ENCODE measurements around the gene TMEM179.

TMEM179 gene

DNA sequence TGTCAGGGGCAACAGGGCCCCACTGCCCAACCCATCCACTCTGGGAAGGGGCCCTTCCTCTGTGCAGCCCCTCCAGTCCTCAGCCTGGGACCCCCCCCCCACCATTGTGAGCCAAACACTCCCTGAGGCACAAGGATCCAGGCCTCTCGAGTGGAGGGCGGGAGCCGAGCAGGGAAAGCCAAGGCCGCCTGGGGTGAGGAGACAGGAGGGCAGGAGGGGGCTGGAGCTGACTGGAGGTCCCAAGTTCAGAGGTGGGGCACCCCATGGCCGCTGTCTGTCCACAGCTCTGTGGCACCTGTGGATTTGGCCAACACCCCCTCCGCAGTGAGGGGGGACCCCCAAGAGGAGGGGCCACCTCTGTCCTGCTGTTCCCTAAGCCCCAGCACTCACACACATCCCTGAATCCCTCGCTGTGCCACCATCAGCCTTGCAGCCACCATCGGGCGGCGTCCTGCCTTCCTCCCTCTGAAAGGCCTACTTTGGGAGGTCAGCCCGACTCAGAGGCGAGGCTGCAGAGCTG is 50.4 kb downstream of the TMEM179 start:
- no peak for DNase-seq

GRCh38 chr14:104553166-104554087 is 51.1 kb downstream of the TMEM179 start:
- no peak for DNase-seq

DNA sequence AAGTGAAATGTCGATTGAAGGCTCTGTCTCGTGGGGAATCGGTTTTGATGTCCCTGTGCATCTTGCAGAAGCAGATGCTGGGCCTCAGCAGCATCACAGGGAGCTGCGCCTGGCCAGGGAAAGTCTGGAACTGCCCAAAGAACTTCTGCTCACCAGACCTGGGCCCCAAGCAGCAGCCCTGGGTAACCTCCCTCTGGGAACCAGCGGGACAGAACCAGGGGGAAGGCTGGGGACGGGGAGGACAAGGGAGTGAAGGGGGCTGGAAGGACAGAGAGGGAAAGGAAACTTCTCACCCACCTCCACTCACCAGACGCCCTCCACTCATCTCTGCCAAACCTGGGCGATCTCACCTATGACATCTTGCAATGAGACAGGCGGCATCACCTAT is 51.8 kb downstream of the TMEM179 start:
- no peak for DNase-seq

DNA sequence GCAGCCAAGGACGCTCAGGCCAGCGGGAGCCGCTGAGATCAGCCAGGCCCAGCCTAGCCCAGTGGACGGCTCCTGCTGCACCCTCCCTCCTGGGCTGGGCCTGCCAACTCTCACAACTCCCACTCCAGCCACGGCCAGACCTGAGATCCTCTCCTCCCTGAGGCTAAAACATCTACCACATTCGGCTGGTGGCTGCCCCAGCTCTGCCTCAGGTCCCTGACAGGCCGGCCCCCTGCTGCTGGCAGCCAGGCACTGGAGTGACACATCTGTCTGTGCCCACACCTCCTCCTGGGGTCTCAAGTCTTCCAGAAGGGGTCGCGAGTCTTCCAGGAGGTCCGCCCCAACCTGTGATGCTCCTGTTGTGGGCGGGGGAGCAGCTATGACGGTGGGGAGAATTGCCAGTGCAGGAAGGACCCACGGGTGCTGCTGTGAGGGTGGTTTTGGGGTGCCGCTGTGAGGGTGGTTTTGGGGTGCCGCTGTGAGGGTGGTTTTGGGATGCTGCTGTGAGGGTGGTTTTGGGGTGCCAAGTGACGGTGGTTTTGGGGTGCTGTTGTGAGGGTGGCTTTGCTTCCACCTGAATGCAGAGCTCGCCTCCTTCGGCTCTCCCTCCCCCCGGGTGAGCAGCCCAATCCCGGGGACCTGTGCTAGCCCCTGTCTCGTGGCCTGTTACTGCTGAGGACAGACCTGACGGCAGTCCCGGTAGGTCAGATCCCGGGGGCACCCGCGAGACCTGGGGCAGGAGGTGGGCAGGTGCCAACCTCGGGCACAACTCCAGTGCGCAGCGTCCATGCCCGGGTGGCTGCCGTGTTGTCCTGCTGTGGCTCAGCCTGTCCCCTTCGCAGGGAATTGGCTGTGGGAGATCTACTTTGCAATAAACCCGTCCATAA is 52.5 kb downstream of the TMEM179 start:
- DNase-seq = no peak

DNA sequence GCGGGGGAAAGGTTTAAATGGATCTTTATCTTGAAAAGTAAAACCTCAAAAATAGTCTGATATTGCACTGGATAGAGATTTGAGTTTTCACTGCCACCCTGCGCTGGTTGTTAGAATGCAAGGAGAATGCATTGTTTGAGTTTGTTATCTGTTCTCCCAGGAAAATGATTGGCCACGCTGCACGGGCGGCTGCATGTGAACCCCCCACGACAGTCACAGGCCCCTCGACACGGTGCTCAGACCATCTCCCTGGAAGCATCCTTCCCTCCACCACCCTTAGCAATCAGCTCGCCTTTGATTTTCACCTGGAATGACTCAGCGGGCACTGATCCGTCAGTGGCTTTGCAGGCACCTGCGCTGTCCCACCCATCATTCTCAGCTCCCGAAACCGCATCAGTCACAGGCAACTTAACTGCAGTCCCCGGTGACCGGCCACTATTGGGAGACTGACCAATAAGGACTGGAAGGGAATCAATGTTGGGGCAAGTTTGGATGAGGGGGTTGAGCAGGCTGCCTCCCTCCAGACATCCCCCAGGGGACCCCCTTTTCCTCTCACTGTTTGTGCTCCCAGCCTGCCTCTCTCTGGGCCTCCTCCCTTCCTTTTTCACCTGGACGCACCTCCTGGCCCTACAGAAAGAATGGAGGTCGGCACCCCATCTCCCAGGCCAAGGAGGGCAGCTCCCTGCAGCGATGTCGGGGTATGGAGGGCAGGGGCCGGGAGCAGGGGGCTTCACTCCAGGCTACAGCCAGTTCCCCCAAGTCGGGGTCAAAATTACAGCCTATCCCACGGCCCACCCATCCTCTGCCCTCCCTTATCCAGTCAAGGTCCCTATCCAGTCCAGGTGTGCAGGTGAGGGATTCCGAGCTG is 53.5 kb downstream of the TMEM179 start:
- DNase-seq = peak in 1 of 2 donors; percentile 1

GRCh38 chr14:104550340-104550860 is 54.2 kb downstream of the TMEM179 start:
- DNase-seq = no peak

DNA sequence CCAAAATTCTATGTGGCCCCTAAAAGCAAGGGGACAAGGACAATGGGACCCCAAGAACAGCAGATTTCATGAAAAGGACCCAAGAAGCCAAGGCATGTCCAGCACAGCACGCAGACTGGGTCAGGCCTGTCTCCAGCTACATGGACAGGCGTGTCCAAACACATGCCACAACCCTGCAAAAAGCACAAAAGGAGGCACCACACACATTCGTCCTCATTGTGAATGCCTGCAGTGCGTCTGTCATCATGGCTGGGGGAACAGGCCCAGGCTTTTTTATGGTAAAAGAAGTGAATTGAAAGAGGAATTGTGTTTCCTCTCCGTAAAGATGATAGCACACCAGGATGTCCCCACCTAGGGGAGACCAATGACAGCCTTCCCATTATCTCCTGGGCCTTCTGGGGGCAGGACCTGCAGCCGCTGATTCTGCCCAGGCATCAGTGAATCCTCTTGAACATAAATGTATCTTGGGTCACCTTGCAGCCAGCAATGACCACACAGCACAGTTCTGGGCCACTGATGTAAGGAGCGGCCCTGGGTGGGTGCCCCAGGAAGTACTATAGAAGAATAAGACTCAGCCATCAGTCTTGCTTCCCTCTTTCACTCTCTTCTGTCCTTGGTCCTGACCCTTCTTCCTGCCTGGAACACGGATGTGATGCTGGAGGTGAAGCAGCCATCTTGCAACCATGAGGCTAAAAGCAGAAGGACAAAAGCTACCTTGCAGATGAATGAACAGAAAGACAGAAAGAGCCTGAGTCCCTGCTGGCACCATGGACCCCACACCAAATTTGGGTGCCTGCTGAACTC is 54.8 kb downstream of the TMEM179 start:
- DNase-seq = no peak

GRCh38 chr14:104548802-104549535 is 55.6 kb downstream of the TMEM179 start:
- DNase-seq = no peak

GRCh38 chr14:104547998-104548700 is 56.4 kb downstream of the TMEM179 start:
- no peak for DNase-seq

- no peak for DNase-seq
These were observed 57.1 kb downstream of the TMEM179 start for GRCh38 chr14:104547310-104547997.

- no peak for DNase-seq
These were observed 57.8 kb downstream of the TMEM179 start for GRCh38 chr14:104546591-104547309.

GRCh38 chr14:104545942-104546501 is 58.5 kb downstream of the TMEM179 start:
- no peak for DNase-seq

DNA sequence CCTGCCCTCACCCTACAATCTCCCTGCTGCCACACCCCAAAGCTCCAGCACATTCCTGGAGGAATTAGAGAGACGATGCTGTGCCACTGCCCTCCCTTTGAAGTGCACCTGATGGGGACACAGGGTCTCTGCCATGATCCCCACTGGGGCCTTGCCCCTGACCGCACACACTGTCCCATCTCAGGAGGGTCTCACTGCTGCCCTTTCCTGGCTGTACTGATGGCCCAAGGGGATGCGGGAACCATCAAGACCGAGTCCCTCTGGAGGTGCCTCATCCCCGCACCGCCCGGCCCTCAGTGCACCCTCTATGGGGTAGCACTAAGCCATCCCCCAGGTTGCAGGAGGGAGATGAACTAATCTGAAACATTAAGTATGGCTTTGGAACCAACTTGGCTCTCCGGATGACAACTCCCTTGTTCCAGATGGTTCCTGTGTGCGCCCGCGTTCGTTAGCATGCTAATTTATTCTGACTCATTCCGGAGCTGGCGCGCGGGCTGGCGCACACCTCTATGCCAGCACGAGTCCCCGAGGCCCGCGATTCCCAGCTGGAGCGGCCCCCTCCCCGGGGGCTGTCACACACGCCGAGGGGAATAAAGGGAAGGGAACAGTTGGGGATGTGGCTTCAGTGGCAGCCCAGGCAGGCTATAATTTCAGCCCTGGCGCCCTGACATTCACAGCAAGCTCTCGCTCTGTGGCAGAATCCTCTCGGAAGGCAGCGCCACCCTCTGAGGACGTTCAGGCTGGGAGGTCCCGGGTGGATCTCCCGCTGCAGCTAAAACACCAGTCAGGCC is 59.2 kb downstream of the TMEM179 start:
- peak; percentile 29 to 41 for DNase-seq

- DNase-seq = no peak
These were observed 60.1 kb downstream of the TMEM179 start for GRCh38 chr14:104544362-104544961.

GRCh38 chr14:104542871-104543830 is 61.4 kb downstream of the TMEM179 start:
- no peak for DNase-seq

All from hippocampal formation (tissue), 2 donors.